ENCODE data around the gene SERPINA1. TPM values are rescaled to one million over a fixed set of nuclear protein-coding genes. Genes with fewer than 3 reads are reported as not detected.

SERPINA1 gene
- total RNA-seq, 1 experiment from 2014 or later = not detected

DNA sequence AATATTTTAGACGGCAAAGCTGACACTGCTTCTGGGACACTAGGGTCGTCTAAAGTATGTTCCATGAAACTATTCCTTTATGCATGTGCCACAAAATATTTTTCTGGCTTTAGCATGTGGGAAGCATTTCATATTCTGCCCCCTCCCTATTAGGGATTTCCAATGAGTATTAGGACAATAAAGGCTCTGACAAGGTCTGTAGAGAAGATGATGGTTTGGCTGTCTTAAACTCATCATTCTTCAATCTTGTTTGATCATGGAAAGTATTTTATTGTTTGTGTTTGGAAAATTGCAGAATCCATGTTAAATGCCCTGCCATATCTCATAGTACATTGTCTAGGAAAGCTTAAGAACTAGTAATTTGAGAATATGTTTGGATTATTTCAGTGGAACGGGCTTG is 22.8 kb downstream of the SERPINA1 start:
- Histone ChIP-seq H3K9me3 (ENCODE audit: low read depth, low read length, poor library complexity, severe bottlenecking) (no peaks in the 10 kb centered on the region), H3K4me1 (ENCODE audit: insufficient read depth, low read length, poor library complexity, severe bottlenecking) (no peaks in the 10 kb centered on the region), H3K27ac (ENCODE audit: low read depth, low read length, poor library complexity, severe bottlenecking) (no peak overlapping the region), H3K27me3 (replicated peaks; ENCODE audit: insufficient read depth, low read depth, low read length, poor library complexity) (no peaks in the 10 kb centered on the region), H3K4me3 (ENCODE audit: low read depth, low read length, poor library complexity, severe bottlenecking) (no peak overlapping the region), H3K36me3 (ENCODE audit: insufficient read depth, low read length, poor library complexity, severe bottlenecking) (no peaks in the 10 kb centered on the region)
- intact Hi-C loops (cut with micrococcal nuclease; ENCODE audit: unreplicated experiment) = no loop called here
- no TSS peak for BruUV-seq (replicated peaks)
- POLR2A ChIA-PET (ENCODE audit: low non-redundant PET) = no interaction called here
- TF ChIP-seq, protein P1, sequence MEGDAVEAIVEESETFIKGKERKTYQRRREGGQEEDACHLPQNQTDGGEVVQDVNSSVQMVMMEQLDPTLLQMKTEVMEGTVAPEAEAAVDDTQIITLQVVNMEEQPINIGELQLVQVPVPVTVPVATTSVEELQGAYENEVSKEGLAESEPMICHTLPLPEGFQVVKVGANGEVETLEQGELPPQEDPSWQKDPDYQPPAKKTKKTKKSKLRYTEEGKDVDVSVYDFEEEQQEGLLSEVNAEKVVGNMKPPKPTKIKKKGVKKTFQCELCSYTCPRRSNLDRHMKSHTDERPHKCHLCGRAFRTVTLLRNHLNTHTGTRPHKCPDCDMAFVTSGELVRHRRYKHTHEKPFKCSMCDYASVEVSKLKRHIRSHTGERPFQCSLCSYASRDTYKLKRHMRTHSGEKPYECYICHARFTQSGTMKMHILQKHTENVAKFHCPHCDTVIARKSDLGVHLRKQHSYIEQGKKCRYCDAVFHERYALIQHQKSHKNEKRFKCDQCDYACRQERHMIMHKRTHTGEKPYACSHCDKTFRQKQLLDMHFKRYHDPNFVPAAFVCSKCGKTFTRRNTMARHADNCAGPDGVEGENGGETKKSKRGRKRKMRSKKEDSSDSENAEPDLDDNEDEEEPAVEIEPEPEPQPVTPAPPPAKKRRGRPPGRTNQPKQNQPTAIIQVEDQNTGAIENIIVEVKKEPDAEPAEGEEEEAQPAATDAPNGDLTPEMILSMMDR (conservative IDR thresholded peaks at IDR 0.05; ENCODE audit: low read depth, low read length) = no peak
- TF ChIP-seq EZH2 (IDR thresholded peaks at IDR 0.05; ENCODE audit: borderline replicate concordance, low read depth, low read length, poor library complexity, severe bottlenecking) = no peak
- CTCF ChIA-PET = no interaction called here
- no peak for DNase-seq (ENCODE audit: low spot score)

DNA sequence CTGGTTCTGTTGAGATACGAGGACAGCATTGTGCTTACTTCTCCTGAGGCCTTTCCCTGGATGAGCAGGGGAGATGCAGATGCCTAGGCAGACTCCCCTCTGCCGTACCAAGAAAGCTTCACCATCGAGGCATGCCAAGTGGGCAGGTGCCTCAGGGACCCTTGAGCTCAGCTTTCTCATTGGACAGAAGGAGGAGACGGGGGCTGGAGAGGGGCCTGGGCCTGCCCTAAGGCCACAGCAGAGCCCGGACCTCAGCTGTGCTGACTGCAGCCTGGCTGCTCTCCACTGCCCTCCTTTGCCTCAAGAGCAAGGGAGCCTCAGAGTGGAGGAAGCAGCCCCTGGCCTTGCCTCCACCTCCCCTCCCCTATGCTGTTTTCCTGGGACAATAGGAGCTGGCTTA is 23.4 kb downstream of the SERPINA1 start:
- Histone ChIP-seq H3K27me3 (replicated peaks; ENCODE audit: insufficient read depth, low read depth, low read length, poor library complexity) (no peaks in the 10 kb centered on the region), H3K36me3 (ENCODE audit: insufficient read depth, low read length, poor library complexity, severe bottlenecking) (no peaks in the 10 kb centered on the region), H3K9me3 (ENCODE audit: low read depth, low read length, poor library complexity, severe bottlenecking) (no peaks in the 10 kb centered on the region), H3K27ac (ENCODE audit: low read depth, low read length, poor library complexity, severe bottlenecking) (no peak overlapping the region), H3K4me1 (ENCODE audit: insufficient read depth, low read length, poor library complexity, severe bottlenecking) (no peaks in the 10 kb centered on the region), H3K4me3 (ENCODE audit: low read depth, low read length, poor library complexity, severe bottlenecking) (no peak overlapping the region)
- ChIA-PET CTCF (no interaction called here), POLR2A (ENCODE audit: low non-redundant PET) (no interaction called here)
- intact Hi-C loops (cut with micrococcal nuclease; ENCODE audit: unreplicated experiment) = loop anchor here (1.0 kb wide), 1 partner anchor 15 kb away; no protein-coding TSS in a partner anchor
- BruUV-seq (replicated peaks) = no TSS peak
- TF ChIP-seq, protein P1 (conservative IDR thresholded peaks at IDR 0.05; ENCODE audit: low read depth, low read length) = no peak
- no peak for TF ChIP-seq EZH2 (IDR thresholded peaks at IDR 0.05; ENCODE audit: borderline replicate concordance, low read depth, low read length, poor library complexity, severe bottlenecking)
- no peak for DNase-seq (ENCODE audit: low spot score)

DNA sequence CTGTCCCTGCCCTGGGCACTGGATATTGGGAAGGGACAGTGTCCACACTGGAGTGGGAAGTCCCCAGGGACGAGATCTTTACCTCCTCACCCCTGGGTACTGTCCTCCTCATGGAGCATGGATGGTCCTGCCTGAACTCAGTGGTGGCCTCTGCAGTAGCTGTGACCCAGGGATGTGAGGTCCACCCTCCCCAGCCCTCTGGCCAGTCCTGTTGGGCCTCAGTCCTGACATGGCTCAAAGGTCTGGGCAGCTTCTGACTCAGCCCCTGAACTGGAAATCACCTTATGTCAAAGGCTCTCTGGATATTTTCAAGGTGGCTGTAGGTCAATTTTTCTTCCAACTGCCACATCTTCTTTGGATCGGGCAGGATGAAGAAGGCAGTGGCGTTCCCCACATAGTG is 24.4 kb downstream of the SERPINA1 start:
- Histone ChIP-seq H3K27me3 (replicated peaks; ENCODE audit: insufficient read depth, low read depth, low read length, poor library complexity) (no peaks in the 10 kb centered on the region), H3K27ac (ENCODE audit: low read depth, low read length, poor library complexity, severe bottlenecking) (no peak overlapping the region), H3K36me3 (ENCODE audit: insufficient read depth, low read length, poor library complexity, severe bottlenecking) (no peaks in the 10 kb centered on the region), H3K4me3 (ENCODE audit: low read depth, low read length, poor library complexity, severe bottlenecking) (no peak overlapping the region), H3K4me1 (ENCODE audit: insufficient read depth, low read length, poor library complexity, severe bottlenecking) (no peaks in the 10 kb centered on the region), H3K9me3 (ENCODE audit: low read depth, low read length, poor library complexity, severe bottlenecking) (no peaks in the 10 kb centered on the region)
- no TSS peak for BruUV-seq (replicated peaks)
- intact Hi-C loops (cut with micrococcal nuclease; ENCODE audit: unreplicated experiment) = loop anchor here (1.0 kb wide), 1 partner anchor 16 kb away; no protein-coding TSS in a partner anchor
- CTCF ChIA-PET = no interaction called here
- TF ChIP-seq, protein P1 (conservative IDR thresholded peaks at IDR 0.05; ENCODE audit: low read depth, low read length) = no peak
- no peak for TF ChIP-seq EZH2 (IDR thresholded peaks at IDR 0.05; ENCODE audit: borderline replicate concordance, low read depth, low read length, poor library complexity, severe bottlenecking)
- POLR2A ChIA-PET (ENCODE audit: low non-redundant PET) = no interaction called here
- DNase-seq (ENCODE audit: low spot score) = no peak
